GM23338 (cell line): ENCODE measurements around the gene CHD2.

Experiments used
- CREB1 ChIP-seq: fragments of 250-450 bp; sonication (Bioruptor Pico); IDR thresholded peaks from 2 replicates; pipeline ENCODE4 v1.5.0; 2020; ENCODE audit warnings: low read depth, mild to moderate bottlenecking, moderate library complexity
- CTCF ChIP-seq, 2 experiments: fragments of 200-600 bp in 1 of 2; sonication (generic) in 1 of 2; conservative IDR thresholded peaks; 2 replicates each; pipeline versions ENCODE4 v1.5.1 to v1.6.1; 2016 to 2017; ENCODE audit warnings: antibody characterized with exemption in 2 of 2, low read depth in 2 of 2, mild to moderate bottlenecking in 2 of 2, moderate library complexity in 1 of 2
- ETS1 ChIP-seq: IDR thresholded peaks from 2 replicates; pipeline ENCODE4 v1.6.1; 2016; ENCODE audit warnings: antibody characterized with exemption
- EZH2 ChIP-seq: fragments of 200-600 bp; sonication (generic); IDR thresholded peaks from one replicate; pipeline ENCODE4 v1.8.0; 2017; ENCODE audit warnings: antibody characterized with exemption, mild to moderate bottlenecking, low read depth; ENCODE audit not compliant: unreplicated experiment
- EZH2phosphoT487 ChIP-seq: fragments of 200-600 bp; sonication (generic); IDR thresholded peaks from one replicate; pipeline ENCODE4 v1.8.1; 2018; ENCODE audit warnings: antibody characterized with exemption; ENCODE audit not compliant: unreplicated experiment
- JUNB ChIP-seq: IDR thresholded peaks from one replicate; pipeline ENCODE4 v1.6.1; 2016; ENCODE audit warnings: antibody characterized with exemption; ENCODE audit not compliant: unreplicated experiment
- NANOG ChIP-seq: IDR thresholded peaks from 2 replicates; pipeline ENCODE4 v1.6.1; 2016; ENCODE audit warnings: antibody characterized with exemption, borderline replicate concordance
- POLR2AphosphoS5 ChIP-seq: IDR thresholded peaks from 2 replicates; pipeline ENCODE4 v1.6.1; 2016; ENCODE audit warnings: antibody characterized with exemption, low read depth
- REST ChIP-seq: IDR thresholded peaks from one replicate; pipeline ENCODE4 v1.6.1; 2018; ENCODE audit warnings: antibody characterized with exemption; ENCODE audit not compliant: unreplicated experiment
- ZNF331 ChIP-seq: fragments of 250-450 bp; sonication (Bioruptor Pico); IDR thresholded peaks from 2 replicates; pipeline ENCODE4 v1.5.0; 2020; ENCODE audit warnings: low read depth, mild to moderate bottlenecking, moderate library complexity
- ZNF462 ChIP-seq: fragments of 250-450 bp; sonication (Bioruptor Pico); IDR thresholded peaks from 2 replicates; pipeline ENCODE4 v1.5.0; 2020; ENCODE audit warnings: mild to moderate bottlenecking, moderate library complexity

DNA sequence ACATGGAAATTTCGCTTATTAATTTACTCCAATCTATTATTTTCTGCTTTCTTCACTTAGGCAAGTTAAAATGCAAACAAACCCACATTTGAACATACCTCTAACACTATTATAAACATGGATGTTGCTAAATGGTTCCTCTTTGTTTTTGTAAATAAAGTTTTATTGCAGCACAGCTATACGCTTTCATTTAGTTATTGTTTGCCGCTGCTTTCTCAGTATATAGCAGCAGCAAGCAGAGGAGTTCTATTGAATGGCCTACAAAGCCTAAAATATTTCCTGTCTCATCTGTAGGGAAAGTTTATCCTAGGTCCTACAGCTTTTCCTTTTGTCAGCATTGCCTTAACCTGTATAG lies 7.9 kb upstream of the CHD2 start:
- TF ChIP-seq CTCF (conservative IDR thresholded peaks at IDR 0.05; ENCODE audit: low read depth in 2 of 2): no peak
- no peak for TF ChIP-seq REST
- no peak for TF ChIP-seq EZH2
- TF ChIP-seq CREB1: no peak
- no peak for TF ChIP-seq POLR2AphosphoS5
- TF ChIP-seq ETS1: no peak
- no peak for TF ChIP-seq ZNF462
- no peak for TF ChIP-seq EZH2phosphoT487
- no peak for TF ChIP-seq ZNF331
- TF ChIP-seq NANOG: no peak
- no peak for TF ChIP-seq JUNB
